Right renal pelvis (tissue), 4 donors: ENCODE data around the gene PRKAG2. TPM values are rescaled to one million over a fixed set of nuclear protein-coding genes. Genes with fewer than 3 reads are reported as not detected.
"Not testable (repeated sequence)": the region's sequence is repeated elsewhere in the genome, so short reads cannot be mapped to it uniquely, and the experiment has no call there.

Experiments used
- DNase-seq, 4 donors: peaks; one replicate each; pipeline ENCODE4 v3.0.0-alpha.2; 2013; ENCODE audit warnings: low read depth in 4 of 4, low spot score in 3 of 4, missing footprints in 1 of 4
- polyA plus RNA-seq, 4 donors: library from polyadenylated mRNA; unstranded; fragments of 120-200 nt; gene quantifications; one replicate each; pipeline ENCODE4 v1.2.1, GENCODE V29; 2013; ENCODE audit not compliant: insufficient read length in 4 of 4

Gene PRKAG2
- 10 to 100 TPM; 27.5 to 33.8 (median 30.2) TPM for polyA plus RNA-seq

DNA sequence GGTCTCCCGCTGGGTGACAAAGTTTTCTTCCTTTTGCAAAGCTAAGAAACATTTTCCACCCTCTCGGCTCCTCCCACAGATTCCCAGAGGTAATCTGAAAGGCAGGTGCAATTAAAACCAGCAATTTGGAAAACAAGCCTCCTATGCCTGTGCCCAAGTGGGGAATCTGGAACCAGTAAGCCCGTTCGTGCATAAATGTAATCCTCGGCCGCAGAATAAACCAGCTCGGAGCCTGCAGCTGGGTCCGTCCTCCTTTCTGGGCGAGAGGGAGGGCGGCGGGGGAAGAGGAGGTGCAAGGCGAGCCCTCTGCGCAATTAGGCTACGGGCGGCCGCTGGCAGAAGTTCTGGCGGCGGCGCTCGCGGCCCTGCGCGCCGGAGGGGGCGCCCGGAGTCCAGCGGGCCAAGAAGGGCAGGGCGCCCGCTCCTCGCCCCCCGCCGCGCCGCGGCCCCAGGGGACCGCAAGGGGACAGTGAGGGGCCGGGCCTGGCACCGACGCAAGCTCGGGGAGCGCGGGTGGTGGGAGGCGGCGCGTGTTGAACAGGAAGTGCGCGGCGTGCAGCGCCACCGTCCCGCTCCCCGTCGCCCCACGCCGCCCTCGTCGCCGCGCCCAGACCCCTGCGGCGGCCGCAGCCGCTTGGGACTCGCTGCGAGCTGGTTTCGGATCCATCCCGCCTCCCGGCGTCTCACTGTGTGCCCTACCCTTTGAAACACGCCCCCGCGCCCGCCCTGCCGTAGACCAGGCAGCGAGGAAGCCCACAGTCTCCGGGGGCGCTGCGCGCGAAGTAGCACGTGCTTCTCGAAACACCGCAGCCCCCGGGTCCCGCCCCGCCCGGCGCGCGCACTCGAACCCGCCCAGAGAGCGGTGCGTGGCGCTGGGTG is at the start of gene PRKAG2:
Gene PRKAG2 (minus strand): TSS at position 217 of the 879 bp plus-strand sequence. CDS start 495 bp downstream, outside the sequence.
- DNase-seq = peak in 1 of 4 donors; percentile 41

GRCh38 chr7:151926336-151926712 is 49.4 kb upstream of the PRKAG2 start:
- DNase-seq = no peak

DNA sequence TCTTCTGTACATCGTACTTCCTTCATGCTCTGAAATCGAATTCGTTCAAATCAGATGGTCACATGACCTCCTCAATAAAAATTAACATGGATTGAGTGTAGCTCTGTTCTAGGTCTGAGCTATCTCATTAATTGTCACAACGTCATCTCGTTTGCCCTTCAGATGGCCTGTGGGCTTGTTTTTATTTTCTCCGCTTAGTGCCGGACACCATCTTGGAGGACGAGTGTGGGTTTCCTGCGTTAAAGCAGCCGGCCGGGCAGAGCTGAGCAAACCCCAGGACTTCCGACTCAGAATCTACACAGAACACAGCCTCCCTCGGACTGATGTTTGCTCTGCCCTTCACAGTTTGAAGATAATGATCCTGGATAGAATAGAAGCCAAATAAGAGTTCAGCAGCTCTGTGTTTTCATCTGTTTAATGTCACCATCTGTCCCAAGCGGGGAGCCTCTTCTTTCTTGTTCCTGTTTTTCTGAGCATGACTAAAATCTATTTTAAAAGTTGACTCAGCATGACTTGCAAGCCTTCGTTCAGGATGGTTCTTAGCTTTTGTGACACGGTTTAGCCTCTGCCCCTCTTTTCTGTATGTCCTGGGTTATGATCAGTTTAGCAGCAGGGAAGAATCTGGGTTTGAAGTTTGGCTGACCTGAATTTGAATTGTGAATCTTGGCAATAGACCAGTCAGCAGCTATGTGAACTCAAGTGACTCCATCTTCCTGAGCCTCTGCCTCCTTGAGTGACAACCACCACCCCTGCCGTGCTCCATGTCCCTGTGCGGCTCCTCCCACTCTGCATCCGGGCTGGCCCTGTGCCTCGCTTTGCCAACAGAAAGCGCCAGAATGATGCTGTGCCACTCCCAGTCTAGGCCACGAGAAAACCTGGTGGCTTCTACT is 48.8 kb upstream of the PRKAG2 start:
- DNase-seq = no peak

DNA sequence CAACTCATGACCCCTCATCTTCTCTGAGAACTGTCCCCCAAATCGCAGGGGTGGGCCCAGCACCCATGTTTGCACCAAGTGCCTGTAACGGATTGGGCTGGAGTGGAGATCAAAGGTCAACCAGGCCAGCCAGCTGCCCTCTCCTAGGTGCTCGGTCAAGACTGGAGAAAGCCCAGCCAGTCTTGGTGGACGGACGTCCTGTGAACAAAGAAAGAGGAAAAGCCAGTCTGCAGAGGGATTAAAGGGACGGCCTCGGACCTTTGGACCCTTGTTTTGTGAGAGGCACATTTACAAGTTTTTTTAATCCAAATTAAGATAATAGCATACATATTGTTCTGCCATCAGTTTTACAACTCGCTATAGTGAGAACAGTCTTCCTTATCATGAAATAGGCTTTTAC is 47.6 kb upstream of the PRKAG2 start:
- no peak for DNase-seq

DNA sequence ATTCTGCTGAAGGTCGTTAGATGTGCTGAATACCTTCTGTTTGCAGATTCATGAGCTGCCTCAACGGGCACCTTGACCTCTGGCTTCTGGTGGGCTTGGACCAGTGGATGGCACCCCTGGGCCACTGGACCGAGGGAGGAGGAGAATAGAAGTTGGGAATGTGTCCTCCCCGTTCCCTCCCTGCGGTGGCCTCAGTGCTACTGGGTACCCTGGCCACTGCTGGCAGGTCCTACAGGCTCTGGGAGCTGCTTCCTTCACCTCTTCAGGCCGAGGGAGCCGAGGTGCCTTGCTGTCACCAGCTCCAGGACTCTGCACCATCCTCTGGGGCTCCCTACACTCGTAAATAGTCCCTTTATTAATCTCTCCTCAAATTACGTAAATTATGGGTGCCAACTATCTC is 47.1 kb upstream of the PRKAG2 start:
- DNase-seq = no peak

- DNase-seq = no peak
These were observed 46.4 kb upstream of the PRKAG2 start for GRCh38 chr7:151923097-151923876.

DNA sequence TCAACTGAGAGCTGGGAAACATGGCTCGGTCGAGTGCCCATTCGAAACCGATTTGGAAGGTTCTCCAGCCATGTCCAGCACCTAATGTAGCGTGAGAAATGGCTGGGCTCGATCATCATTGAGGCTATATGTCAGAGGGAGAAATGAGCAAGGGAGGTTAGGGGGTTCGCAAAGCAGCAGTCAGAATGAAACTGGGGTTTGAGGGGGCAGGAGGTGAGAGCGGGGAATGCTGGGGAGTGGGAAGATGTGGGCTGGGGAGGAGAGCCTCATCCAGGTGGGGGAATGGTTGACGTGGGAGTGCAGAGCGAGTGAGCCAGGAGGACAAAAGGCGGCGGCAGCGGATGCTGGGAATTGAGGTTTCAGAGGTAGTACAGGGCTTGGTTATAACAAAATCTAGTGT is 44.5 kb upstream of the PRKAG2 start:
- no peak for DNase-seq

DNA sequence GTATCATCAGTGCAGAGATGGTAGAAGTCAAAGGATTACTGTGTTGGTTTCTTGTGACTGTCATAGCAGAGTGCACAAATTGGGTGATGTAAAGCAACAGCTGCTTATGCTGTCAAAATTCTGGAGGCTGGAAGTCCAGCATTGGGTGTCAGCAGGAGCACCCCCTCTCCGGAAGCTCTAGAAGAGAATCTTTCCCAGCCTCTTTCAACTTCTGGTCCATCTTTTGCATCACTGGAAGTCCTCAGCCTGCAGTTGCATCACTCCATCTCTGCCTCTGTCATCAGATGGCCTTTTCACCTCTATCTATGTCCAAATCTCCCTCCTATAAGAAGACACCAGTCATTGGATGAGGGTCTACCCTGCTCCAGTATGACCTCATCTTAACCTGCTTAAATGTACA is 43.6 kb upstream of the PRKAG2 start:
- no peak for DNase-seq

DNA sequence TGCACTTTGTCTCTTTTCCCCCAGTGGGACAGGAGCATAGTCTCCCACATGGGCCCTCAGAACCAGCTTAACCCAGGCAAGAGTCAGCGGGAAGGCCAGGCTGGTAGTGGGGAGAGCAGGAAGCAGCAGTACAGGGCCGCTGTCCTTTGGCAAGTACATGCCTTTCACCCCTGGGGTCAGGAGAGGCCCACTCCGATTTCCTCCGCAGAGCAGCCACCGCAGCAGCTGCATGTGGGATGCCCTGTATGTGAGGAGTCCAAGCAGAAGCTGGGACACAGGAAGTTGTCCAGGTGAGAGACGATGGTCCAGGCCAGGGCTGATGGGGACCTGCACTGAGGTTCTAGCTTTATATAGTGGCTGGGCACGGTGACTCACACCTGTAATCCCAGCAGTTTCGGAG is 42.7 kb upstream of the PRKAG2 start:
- DNase-seq = no peak

DNA sequence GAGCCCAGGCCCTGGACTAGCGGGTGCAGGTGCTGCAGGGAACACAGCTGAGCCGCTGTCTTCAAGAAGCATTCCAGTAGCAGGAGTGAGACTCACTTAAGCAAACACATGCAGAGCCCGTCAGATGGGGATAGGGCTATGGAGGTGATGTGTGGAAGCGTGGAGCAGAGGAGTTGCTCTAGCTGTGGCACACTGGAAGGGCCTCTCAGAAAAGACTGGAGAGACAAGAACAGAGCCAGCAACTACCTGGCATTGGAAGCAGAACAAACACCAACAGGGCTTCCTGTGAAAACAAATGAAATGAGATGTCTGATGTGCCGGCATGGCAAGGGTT is 41.6 kb upstream of the PRKAG2 start:
- no peak for DNase-seq

GRCh38 chr7:151917791-151918509 is 41.0 kb upstream of the PRKAG2 start:
- DNase-seq = no peak

GRCh38 chr7:151914051-151914450 is 37.1 kb upstream of the PRKAG2 start:
- DNase-seq = no peak

GRCh38 chr7:151910655-151911054 is 33.7 kb upstream of the PRKAG2 start:
- DNase-seq = not testable (repeated sequence)

DNA sequence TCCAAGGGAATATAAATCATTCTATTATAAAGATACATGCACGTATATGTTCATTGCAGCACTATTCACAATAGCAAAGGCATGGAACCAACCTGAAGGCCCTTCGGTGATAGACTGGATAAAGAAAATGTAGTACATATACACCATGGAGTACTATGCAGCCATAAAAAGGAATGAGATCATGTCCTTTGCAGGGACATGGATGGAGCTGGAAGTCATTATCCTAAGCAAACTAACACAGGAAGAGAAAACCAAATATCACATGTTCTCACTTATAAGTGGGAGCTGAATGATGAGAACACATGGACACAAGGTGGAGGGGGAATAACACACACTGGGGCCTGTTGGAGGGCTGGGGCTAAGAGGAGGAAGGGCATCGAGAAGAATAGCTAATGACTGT is 30.2 kb upstream of the PRKAG2 start:
- not testable (repeated sequence) for DNase-seq

DNA sequence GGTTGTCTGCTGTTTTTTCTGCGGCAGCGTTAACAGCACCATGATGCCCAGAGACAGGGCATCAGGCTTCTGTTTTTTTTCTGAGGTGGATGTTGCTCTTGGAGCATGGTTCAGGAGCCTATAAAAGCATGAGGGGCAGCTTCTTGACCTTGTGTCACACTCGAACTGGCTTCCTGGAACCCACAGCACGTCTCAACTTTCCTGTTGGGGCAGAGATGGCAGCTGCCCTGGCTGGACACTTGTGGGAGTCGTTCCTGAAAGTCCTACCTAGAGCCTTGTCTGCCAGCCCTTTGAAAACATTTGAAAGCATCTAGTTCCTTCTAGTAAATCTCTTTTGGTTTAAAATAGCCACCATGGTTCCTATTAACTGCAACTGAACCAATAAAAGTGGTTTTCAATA is 28.9 kb upstream of the PRKAG2 start:
- no peak for DNase-seq

GRCh38 chr7:151905353-151905752 is 28.4 kb upstream of the PRKAG2 start:
- DNase-seq = no peak

DNA sequence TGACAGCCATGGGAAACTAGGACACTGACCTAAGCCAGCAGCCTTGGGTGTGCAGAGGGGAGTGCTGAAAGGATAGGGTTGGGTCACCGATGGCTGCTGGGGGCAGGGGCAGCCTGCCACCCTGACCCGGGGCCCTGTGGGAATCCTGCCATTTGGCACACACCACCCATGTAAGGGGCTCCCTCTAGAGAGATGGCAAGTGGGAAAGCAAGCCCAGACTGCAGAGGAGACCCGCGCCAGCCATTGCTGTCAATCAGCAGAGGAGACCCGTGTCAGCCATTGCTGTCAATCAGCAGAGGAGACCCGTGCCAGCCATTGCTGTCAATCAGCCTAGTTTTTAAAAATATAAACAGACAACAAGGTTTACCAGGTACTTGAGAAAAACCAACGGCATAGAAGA is 27.4 kb upstream of the PRKAG2 start:
- no peak for DNase-seq

- DNase-seq = no peak
These were observed 26.5 kb upstream of the PRKAG2 start for GRCh38 chr7:151903249-151904032.

GRCh38 chr7:151902311-151902710 is 25.4 kb upstream of the PRKAG2 start:
- DNase-seq = no peak
